MM.1S (cell line): ENCODE data around the gene STAT1.
A peak's percentile ranks its signal among the peaks of the same experiment; 100 is the strongest.

ENCODE experiments used
- DNase-seq: peaks from one replicate; pipeline ENCODE4 v3.0.0-alpha.2; 2015
- H2AFZ ChIP-seq: fragments of 300-600 bp; sonication (generic); 2 replicates; pipeline ENCODE4 v1.6.0; 2016; ENCODE audit warnings: antibody characterized with exemption, low read length
- H3F3A ChIP-seq: fragments of 300-600 bp; sonication (generic); 2 replicates; pipeline ENCODE4 v1.6.1; 2016; ENCODE audit warnings: mild to moderate bottlenecking, antibody characterized with exemption, low read length, moderate library complexity, mixed read lengths; ENCODE audit not compliant: insufficient read depth
- H3K27ac ChIP-seq: fragments of 300-600 bp; sonication (generic); 2 replicates; pipeline ENCODE4 v1.5.1; 2016; ENCODE audit warnings: mild to moderate bottlenecking, low read length
- H3K27me3 ChIP-seq: fragments of 300-600 bp; sonication (generic); replicated peaks from 2 replicates; pipeline ENCODE4 v1.6.0; 2016; ENCODE audit warnings: low read length; ENCODE audit not compliant: insufficient read depth
- H3K36me3 ChIP-seq: fragments of 300-600 bp; sonication (generic); replicated peaks from 2 replicates; pipeline ENCODE4 v1.6.1; 2016; ENCODE audit warnings: mild to moderate bottlenecking, low read length, mixed read lengths; ENCODE audit not compliant: insufficient read depth
- H3K4me1 ChIP-seq: fragments of 300-600 bp; sonication (generic); 2 replicates; pipeline ENCODE4 v1.6.1; 2016; ENCODE audit warnings: low read length, mixed read lengths
- H3K4me2 ChIP-seq: fragments of 300-600 bp; sonication (generic); 2 replicates; pipeline ENCODE4 v1.6.0; 2016; ENCODE audit warnings: low read depth, low read length
- H3K4me3 ChIP-seq: fragments of 300-600 bp; sonication (generic); 2 replicates; pipeline ENCODE4 v1.5.1; 2016; ENCODE audit warnings: low read length, mixed read lengths
- H3K79me2 ChIP-seq: fragments of 300-600 bp; sonication (generic); 2 replicates; pipeline ENCODE4 v1.6.1; 2016; ENCODE audit warnings: mixed run types, low read length, mixed read lengths
- H3K9ac ChIP-seq: fragments of 300-600 bp; sonication (generic); 2 replicates; pipeline ENCODE4 v1.6.1; 2016; ENCODE audit warnings: low read length, mixed read lengths
- H3K9me2 ChIP-seq: fragments of 300-600 bp; sonication (generic); replicated peaks from 2 replicates; pipeline ENCODE4 v1.6.1; 2016; ENCODE audit warnings: mild to moderate bottlenecking, low read length, mixed read lengths; ENCODE audit not compliant: insufficient read depth
- H3K9me3 ChIP-seq: fragments of 300-600 bp; sonication (generic); replicated peaks from 2 replicates; pipeline ENCODE4 v1.6.1; 2016; ENCODE audit warnings: mild to moderate bottlenecking, low read length, mixed read lengths; ENCODE audit not compliant: insufficient read depth
- H4K20me1 ChIP-seq: fragments of 300-600 bp; sonication (generic); 2 replicates; pipeline ENCODE4 v1.6.1; 2016; ENCODE audit warnings: mild to moderate bottlenecking, low read length, moderate library complexity, mixed read lengths; ENCODE audit not compliant: insufficient read depth
- EZH2 ChIP-seq: fragments of 300-600 bp; sonication (generic); optimal IDR thresholded peaks from 2 replicates; pipeline ENCODE3; 2017; ENCODE audit warnings: low read depth, mild to moderate bottlenecking, antibody characterized with exemption, low read length, mixed read lengths
- EZH2phosphoT487 ChIP-seq: fragments of 300-600 bp; sonication (generic); IDR thresholded peaks from 2 replicates; pipeline ENCODE4 v1.6.1; 2018; ENCODE audit warnings: antibody characterized with exemption, low read length
- TF ChIP-seq, protein P1 (sequence below): fragments of 300-600 bp; sonication (generic); IDR thresholded peaks from 2 replicates; pipeline ENCODE4 v1.5.1; 2016; ENCODE audit warnings: antibody characterized with exemption, low read length, mixed read lengths

Gene STAT1

GRCh38 chr2:191038741-191039140 is 24.8 kb upstream of the STAT1 start:
- Histone ChIP-seq H3K4me1 (peaks cover 11% of the 10 kb centered on the region), H3K27me3 (no peaks in the 10 kb centered on the region), H3K4me3 (no peak overlapping the region), H3K9ac (no peak overlapping the region), H3K36me3 (no peaks in the 10 kb centered on the region), H3K79me2 (no peaks in the 10 kb centered on the region), H3K9me3 (no peaks in the 10 kb centered on the region), H4K20me1 (no peaks in the 10 kb centered on the region), H3K27ac (no peak overlapping the region), H3K9me2 (no peaks in the 10 kb centered on the region), H3F3A (no peaks in the 10 kb centered on the region), H2AFZ (no peak overlapping the region), H3K4me2 (no peak overlapping the region)
- no peak for TF ChIP-seq EZH2
- TF ChIP-seq EZH2phosphoT487: no peak
- TF ChIP-seq, protein P1, sequence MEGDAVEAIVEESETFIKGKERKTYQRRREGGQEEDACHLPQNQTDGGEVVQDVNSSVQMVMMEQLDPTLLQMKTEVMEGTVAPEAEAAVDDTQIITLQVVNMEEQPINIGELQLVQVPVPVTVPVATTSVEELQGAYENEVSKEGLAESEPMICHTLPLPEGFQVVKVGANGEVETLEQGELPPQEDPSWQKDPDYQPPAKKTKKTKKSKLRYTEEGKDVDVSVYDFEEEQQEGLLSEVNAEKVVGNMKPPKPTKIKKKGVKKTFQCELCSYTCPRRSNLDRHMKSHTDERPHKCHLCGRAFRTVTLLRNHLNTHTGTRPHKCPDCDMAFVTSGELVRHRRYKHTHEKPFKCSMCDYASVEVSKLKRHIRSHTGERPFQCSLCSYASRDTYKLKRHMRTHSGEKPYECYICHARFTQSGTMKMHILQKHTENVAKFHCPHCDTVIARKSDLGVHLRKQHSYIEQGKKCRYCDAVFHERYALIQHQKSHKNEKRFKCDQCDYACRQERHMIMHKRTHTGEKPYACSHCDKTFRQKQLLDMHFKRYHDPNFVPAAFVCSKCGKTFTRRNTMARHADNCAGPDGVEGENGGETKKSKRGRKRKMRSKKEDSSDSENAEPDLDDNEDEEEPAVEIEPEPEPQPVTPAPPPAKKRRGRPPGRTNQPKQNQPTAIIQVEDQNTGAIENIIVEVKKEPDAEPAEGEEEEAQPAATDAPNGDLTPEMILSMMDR: no peak
- DNase-seq: no peak

DNA sequence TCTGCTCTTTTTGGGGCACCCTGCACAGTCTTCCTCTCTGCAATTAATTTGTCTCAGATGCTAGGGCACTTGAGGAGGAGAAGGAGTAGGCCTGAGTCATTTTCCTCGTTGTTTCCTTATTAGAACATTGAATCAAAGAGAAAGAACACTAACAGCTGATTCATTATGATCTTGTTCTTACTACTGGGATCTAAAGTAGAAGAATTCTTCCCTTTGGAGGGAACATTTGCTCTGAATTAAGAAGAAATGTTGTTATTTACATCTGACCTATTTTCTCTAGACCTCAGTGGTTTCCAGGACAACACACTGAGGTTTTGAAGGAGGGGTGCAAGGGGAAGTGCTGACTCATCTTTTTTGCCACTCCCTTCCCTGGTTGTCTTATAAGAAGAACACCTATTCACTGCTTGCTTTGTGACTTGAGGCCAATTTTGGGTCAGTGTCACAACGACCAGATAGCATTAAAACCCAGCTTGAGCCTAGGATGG is 24.3 kb upstream of the STAT1 start:
- no peak overlapping the region for H3K9ac ChIP-seq
- H3K36me3 ChIP-seq: no peaks in the 10 kb centered on the region
- H3K4me2 ChIP-seq: 0 out of 2 replicates have a peak overlapping the region, but pooled peaks have one; percentile 0
- H3K4me1 ChIP-seq: peaks cover 11% of the 10 kb centered on the region
- H3K9me3 ChIP-seq: no peaks in the 10 kb centered on the region
- TF ChIP-seq, protein P1: no peak
- TF ChIP-seq EZH2phosphoT487 (no peak), EZH2 (no peak)
- H3K4me3 ChIP-seq: no peak overlapping the region
- H3K27me3 ChIP-seq: no peaks in the 10 kb centered on the region
- DNase-seq: peak; percentile 28
- H2AFZ ChIP-seq: no peak overlapping the region
- H3K79me2 ChIP-seq: no peaks in the 10 kb centered on the region
- no peaks in the 10 kb centered on the region for H4K20me1 ChIP-seq
- no peaks in the 10 kb centered on the region for H3F3A ChIP-seq
- no peaks in the 10 kb centered on the region for H3K9me2 ChIP-seq
- no peak overlapping the region for H3K27ac ChIP-seq

DNA sequence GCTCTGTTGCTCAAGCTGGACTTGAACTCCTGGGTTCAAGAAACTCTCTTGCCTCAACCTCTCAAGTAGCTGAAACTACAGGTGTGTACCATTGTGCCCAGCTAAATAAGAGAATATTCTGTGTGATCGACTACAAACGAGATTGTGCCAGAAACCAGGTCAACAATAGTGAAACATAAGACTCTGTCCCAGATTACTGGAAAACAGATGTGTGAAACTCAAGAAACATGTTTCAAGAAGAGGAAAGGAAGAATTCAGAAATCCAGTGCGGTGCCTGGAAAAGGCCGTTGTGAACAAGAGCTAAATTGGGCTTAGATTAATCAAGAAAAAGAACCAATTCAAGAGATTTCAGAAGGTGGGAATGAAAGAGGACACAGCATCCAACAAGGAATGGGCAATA is 23.4 kb upstream of the STAT1 start:
- H3K27me3 ChIP-seq: no peaks in the 10 kb centered on the region
- H3K9me2 ChIP-seq: no peaks in the 10 kb centered on the region
- H3K9ac ChIP-seq: no peak overlapping the region
- no peak overlapping the region for H3K4me2 ChIP-seq
- no peaks in the 10 kb centered on the region for H3K9me3 ChIP-seq
- no peaks in the 10 kb centered on the region for H3F3A ChIP-seq
- DNase-seq: no peak
- no peak overlapping the region for H3K4me3 ChIP-seq
- no peak overlapping the region for H2AFZ ChIP-seq
- TF ChIP-seq, protein P1: no peak
- TF ChIP-seq EZH2 (no peak), EZH2phosphoT487 (no peak)
- H4K20me1 ChIP-seq: no peaks in the 10 kb centered on the region
- no peaks in the 10 kb centered on the region for H3K36me3 ChIP-seq
- no peak overlapping the region for H3K27ac ChIP-seq
- H3K79me2 ChIP-seq: no peaks in the 10 kb centered on the region
- H3K4me1 ChIP-seq: peaks cover 11% of the 10 kb centered on the region
